Ecto neural progenitor cell (in vitro differentiated cells): Measurements from ENCODE around the gene CD37.
"Not testable (repeated sequence)": the region's sequence is repeated elsewhere in the genome, so short reads cannot be mapped to it uniquely, and the experiment has no call there.

Experiments used
- DNase-seq: peaks from one replicate; pipeline ENCODE4 v3.0.0-alpha.2; 2018; ENCODE audit warnings: low spot score

Gene CD37

DNA sequence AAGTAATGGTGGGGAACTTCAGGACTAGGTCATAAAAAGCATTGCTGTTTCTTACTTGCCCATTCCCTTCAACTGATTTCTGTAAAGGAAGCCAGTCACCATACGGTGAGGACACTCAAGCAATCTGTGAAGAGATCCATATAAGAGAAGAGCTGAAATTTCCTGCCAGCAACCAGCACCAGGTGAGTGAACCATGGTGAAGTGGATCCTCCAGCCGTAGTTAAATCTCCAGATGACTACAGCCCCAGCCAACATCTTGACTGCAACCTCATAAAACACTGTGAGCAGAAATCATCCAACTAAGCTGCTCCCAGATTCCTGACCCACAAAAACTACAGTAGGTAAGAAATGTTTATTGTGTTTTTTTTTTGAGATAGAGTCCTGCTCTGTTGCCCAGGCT is 6.5 kb upstream of the CD37 start:
- no peak for DNase-seq

DNA sequence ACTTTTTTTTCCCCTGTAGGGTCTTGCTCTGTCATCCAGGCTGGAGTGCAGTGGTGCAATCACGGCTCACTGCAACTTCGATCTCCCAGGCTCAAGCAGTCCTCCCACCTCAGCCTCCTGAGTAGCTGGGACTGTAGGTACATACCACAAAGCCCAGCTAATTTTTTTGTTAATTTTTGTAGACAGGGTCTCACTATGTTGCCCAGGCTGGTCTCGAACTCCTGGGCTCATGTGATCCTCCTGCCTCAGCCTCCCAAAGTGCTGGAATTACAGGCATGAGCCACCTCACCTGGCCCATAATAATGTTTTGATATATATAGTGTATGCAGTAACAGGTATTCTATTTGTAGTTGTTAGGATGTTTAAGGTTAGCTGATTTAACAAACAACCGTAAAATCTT is 4.0 kb upstream of the CD37 start:
- DNase-seq, result not testable (repeated sequence)

DNA sequence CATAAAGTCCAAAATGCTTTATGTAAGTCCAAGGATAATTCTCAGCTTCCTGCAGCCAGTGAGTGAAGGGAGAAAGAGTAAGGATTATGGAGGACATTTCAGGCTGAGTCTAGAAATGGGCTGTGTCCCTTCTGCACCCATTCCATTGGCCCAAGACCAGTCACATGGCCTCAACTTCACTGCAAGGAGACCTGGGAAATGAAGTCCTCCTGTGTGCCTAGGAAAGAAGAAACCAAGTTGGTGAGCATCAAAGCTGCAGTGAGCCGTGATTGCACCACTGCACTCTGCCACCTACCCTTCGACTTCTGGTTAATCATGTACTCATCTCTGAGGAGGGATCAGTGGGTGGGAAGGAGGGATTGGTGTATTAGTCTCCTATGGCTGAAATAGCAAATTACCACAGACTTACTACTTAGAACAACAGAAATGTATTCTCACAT is 3.6 kb upstream of the CD37 start:
- no peak for DNase-seq

GRCh38 chr19:49332691-49333417 is 2.4 kb upstream of the CD37 start:
- DNase-seq, result not testable (repeated sequence)

- DNase-seq, result peak; percentile 36
Observed at GRCh38 chr19:49333418-49333805, 1.8 kb upstream of the CD37 start.

DNA sequence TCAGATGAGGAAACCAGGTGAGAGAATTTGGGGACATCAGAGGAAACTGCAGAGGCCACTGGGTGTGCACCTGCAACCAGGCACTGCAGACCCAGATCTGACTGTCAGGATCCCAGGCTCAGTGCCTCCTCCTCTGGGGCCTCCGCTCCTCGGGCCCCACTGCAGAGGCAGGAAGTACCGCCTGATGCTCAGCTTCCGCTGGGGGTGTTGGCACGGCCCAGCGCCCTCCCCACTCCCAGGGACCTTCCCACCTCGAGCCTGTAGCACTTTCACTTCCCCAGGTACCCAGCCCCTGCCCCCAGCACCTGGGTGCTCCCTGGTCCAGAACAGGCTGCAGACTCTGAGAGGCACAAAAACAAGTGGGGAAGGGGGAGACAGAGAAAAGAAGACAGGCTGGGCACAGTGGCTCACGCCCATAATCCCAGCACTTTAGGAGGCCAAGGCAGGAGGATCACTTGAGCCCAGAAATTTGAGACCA is 1.4 kb upstream of the CD37 start:
- peak; percentile 42 for DNase-seq

GRCh38 chr19:49335784-49336481 is 727 bp downstream of the CD37 start:
- DNase-seq, result no peak

GRCh38 chr19:49336482-49337266 is 1.5 kb downstream of the CD37 start:
- peak; percentile 32 for DNase-seq

- DNase-seq, result no peak
Observed at GRCh38 chr19:49337267-49338022, 2.2 kb downstream of the CD37 start.

GRCh38 chr19:49338023-49338677 is 2.9 kb downstream of the CD37 start:
- peak; percentile 67 for DNase-seq

DNA sequence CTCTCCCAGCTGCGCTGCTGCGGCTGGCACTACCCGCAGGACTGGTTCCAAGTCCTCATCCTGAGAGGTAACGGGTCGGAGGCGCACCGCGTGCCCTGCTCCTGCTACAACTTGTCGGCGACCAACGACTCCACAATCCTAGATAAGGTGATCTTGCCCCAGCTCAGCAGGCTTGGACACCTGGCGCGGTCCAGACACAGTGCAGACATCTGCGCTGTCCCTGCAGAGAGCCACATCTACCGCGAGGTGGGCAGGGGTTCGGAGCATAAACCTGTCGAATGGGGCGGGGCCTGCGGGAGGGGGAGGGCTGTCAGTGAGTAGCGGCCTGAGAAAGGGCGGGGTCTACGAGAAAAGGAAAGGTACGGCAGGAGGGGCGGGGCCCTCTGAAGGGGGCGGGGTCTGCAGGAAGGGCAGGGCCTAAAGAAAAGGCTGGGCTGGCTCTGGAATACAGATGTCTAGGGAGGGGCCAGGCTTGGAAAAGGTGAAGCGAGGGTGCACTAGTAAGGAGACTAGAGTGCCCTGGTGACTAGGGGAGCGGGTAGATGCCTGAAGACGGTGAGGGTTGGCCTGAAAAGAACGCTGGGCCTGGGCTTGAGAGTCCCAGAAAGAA is 3.6 kb downstream of the CD37 start:
- peak; percentile 91 for DNase-seq

GRCh38 chr19:49339301-49340068 is 4.3 kb downstream of the CD37 start:
- peak; percentile 94 for DNase-seq

DNA sequence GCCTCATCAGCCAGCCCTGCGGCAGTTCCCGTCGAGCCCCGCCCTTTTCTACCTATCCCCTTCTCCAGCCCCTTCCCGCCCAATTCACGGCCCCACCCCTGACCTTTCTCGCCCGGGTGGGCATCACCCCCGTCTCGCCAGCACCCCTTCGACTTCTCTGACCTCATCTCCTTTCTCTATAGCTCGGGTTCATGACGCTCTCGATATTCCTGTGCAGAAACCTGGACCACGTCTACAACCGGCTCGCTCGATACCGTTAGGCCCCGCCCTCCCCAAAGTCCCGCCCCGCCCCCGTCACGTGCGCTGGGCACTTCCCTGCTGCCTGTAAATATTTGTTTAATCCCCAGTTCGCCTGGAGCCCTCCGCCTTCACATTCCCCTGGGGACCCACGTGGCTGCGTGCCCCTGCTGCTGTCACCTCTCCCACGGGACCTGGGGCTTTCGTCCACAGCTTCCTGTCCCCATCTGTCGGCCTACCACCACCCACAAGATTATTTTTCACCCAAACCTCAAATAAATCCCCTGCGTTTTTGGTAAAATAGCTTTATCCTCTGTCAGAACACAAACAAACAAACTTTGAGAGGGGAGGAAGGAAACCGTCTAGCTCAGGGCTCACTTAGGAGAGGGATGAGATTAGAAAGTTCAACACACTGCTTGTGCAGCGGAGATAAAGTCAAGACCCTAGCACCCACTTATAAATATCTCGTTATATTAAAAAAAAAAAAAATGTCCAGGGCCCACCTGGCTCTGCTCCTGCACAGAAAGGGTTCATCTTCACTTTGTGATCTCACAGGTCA is 5.1 kb downstream of the CD37 start:
- peak; percentile 73 for DNase-seq

GRCh38 chr19:49340865-49341718 is 5.9 kb downstream of the CD37 start:
- DNase-seq, result no peak

DNA sequence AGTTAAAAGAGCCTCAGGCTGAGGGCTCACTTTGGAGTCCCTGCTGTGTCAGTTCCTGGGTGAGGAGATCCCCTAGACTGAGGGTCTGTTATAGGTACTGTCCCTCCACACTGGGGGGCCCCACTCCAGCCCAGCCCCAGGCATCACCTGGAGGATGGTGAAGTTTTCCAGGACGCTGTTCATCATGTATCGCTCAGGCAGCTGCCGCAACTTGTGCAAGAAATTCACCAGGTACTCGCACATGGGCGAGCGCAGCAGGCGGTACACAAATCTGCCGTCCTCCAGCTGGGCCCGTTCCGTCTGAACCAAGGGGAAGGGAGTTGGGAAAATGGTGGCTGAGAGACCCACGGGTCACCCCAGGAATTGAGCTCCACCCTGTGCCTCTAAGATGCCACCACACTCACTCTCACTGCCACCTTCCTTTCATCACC is 7.1 kb downstream of the CD37 start:
- no peak for DNase-seq

GRCh38 chr19:49343123-49343522 is 7.9 kb downstream of the CD37 start:
- DNase-seq, result no peak

GRCh38 chr19:49344505-49345423 is 9.6 kb downstream of the CD37 start:
- no peak for DNase-seq
